Cardiac fibroblast (primary cell): ENCODE measurements around the gene C1QTNF8.

Source experiments
- DNase-seq, 2 donors: peaks; one replicate each; pipeline versions ENCODE4 v3.0.0 to v3.0.0-alpha.2; 2010; ENCODE audit warnings: low read depth in 2 of 2
- H3K4me3 ChIP-seq, 2 donors: replicated peaks in 1 of 2; 1 replicate in 1 of 2; 2 replicates in 1 of 2; pipeline ENCODE4 v1.5.1; 2011; ENCODE audit warnings: low read depth in 2 of 2, low read length in 2 of 2, mild to moderate bottlenecking in 2 of 2, moderate library complexity in 1 of 2
- TF ChIP-seq, protein P1 (sequence below): IDR thresholded peaks from one replicate; pipeline ENCODE4 v1.5.1; 2011; ENCODE audit warnings: low read depth, mild to moderate bottlenecking, low read length, inconsistent platforms

The C1QTNF8 gene

DNA sequence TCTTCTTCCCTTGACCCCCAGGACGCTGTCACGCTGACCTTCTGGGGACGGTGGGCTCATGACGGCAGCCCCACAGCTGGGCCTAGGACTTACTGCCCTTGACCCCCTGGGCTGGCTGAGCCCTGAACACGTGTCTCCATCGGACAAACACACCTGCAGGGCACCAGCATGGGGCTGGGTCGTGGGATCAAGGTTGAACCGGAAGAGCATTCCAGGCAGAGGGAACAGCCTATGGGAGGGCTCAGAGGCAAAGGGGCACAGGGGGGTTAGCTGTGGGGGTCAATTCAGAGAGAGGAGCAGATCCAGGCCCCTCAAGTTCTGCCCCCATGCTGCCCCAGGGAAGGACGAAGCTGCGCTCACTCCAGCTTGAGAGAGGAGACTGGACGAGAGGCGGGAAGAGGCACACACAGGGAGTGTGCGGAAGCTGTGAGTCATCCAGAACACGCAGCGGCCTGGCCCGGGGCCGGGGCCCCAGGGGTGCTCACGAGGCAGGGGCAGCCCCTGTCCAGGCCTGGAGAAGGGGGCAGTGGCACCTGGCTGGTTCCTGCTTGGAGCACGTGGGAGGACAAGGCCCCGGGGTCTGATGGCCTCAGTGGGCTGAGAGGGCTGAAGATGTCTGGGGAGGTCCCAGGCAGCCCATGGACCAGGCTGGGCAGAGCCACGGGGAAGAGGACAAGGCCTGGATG, 13.6 kb downstream of the C1QTNF8 start:
- TF ChIP-seq, protein P1, sequence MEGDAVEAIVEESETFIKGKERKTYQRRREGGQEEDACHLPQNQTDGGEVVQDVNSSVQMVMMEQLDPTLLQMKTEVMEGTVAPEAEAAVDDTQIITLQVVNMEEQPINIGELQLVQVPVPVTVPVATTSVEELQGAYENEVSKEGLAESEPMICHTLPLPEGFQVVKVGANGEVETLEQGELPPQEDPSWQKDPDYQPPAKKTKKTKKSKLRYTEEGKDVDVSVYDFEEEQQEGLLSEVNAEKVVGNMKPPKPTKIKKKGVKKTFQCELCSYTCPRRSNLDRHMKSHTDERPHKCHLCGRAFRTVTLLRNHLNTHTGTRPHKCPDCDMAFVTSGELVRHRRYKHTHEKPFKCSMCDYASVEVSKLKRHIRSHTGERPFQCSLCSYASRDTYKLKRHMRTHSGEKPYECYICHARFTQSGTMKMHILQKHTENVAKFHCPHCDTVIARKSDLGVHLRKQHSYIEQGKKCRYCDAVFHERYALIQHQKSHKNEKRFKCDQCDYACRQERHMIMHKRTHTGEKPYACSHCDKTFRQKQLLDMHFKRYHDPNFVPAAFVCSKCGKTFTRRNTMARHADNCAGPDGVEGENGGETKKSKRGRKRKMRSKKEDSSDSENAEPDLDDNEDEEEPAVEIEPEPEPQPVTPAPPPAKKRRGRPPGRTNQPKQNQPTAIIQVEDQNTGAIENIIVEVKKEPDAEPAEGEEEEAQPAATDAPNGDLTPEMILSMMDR, result no peak
- peak; percentile 55 to 59 for DNase-seq
- no peak overlapping the region for H3K4me3 ChIP-seq

DNA sequence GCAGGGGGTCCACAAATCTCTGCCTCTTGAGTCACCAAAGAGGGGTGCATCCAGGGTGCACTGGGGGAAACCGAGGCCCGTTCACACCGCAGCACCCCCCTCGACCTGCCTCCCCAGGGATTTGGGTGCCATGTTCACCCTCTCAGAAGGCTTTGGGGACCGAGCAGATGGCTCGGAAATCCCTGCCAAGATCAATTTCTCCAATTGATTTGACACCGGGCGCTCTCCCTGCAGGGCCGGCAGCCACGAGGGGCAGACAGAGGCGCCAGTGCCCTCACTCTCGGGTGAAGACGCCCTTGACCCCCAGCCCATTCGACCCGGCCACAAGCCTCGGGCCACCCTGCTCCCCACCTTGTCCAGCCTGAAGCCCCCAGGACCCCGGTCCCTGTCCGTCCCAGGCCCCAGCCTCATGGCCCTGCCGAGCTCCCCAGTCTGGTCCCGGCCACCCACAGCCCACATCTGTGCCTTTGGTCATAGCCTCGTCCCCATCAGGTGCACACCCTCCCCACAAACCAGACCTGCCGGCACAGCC, 14.2 kb downstream of the C1QTNF8 start:
- no peak for DNase-seq
- H3K4me3 ChIP-seq, result no peak overlapping the region
- TF ChIP-seq, protein P1, result no peak

DNA sequence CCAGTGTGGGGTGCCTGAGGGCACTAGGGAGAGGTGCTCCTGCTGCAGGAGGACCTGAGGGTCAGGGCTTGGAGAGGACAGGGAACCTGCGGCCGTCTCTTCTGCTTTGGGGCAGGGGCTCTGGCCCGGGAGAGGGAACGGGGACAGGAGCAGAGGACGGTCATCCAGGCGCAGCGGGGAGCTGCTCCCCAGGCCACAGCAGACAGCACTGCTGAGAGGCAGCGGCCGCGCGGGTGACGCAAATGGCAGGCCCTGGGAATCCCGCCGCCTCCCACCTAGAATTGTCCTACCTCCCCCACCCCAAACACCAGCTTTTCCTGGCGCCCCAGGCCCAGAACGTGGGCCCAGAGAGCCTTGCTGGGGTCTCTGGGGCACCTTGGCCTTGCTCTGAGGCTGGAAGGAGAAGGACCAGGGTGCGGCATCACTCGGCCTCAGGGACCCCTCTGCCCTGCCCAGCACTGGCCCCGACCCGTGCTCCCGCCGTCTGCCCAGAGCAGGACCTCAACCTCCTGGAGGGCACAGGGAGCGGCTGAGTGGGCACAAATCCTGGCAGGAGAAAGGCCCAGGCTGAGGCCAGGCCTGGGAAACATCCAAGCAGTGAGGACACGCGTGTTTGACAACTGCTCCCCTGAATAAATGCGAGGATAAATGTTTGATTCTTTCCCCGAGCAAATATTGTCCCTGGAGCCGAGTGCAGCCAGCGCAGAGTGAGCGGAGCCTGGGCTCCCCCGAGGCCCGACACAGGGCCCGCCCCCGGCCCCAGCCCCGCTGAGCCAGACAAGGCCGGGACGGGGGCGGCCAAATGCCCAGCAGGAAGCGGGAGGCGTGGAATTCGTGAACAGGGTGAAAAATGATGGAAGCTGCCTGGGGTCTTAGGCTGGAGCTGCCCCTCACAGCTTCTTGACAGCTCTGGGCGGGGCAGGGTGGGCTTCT, 15.0 kb downstream of the C1QTNF8 start:
- peak in 1 of 2 donors; percentile 8 for DNase-seq
- TF ChIP-seq, protein P1, result no peak
- no peak overlapping the region for H3K4me3 ChIP-seq

DNA sequence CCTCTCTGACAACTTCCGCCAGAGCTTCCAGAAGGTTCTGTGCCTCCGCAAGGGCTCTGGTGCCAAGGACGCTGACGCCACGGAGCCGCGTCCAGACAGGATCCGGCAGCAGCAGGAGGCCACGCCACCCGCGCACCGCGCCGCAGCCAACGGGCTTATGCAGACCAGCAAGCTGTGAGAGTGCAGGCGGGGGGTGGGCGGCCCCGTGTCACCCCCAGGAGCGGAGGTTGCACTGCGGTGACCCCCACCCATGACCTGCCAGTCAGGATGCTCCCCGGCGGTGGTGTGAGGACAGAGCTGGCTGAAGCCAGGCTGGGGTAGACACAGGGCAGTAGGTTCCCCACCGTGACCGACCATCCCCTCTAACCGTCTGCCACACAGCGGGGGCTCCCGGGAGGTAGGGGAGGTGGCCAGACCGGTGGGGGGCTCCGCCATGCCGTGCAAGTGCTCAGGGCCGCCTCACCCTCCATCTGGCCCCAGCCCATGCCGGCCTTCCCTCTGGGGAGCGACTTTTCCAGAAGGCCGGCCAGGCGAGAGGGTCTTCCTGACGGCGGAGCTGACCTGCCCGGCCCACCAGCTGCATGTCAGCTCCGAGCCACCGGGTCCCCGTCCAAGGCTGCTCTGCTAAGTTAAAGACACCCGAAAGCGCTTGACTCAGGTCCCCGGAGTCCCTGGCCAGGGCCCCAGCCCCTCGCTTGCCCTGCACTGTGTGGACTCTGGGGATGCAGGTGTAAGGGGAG, 16.1 kb downstream of the C1QTNF8 start:
- TF ChIP-seq, protein P1, result no peak

DNA sequence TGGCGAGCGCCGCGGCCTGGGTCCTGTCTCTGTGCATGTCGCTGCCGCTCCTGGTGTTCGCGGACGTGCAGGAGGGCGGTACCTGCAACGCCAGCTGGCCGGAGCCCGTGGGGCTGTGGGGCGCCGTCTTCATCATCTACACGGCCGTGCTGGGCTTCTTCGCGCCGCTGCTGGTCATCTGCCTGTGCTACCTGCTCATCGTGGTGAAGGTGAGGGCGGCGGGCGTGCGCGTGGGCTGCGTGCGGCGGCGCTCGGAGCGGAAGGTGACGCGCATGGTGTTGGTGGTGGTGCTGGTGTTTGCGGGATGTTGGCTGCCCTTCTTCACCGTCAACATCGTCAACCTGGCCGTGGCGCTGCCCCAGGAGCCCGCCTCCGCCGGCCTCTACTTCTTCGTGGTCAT, 16.7 kb downstream of the C1QTNF8 start:
- TF ChIP-seq, protein P1, result no peak
- H3K4me3 ChIP-seq, result no peak overlapping the region
- no peak for DNase-seq

More for the DNA sequence above, 16.1 kb downstream of the C1QTNF8 start:
- DNase-seq, result no peak
- no peak overlapping the region for H3K4me3 ChIP-seq

DNA sequence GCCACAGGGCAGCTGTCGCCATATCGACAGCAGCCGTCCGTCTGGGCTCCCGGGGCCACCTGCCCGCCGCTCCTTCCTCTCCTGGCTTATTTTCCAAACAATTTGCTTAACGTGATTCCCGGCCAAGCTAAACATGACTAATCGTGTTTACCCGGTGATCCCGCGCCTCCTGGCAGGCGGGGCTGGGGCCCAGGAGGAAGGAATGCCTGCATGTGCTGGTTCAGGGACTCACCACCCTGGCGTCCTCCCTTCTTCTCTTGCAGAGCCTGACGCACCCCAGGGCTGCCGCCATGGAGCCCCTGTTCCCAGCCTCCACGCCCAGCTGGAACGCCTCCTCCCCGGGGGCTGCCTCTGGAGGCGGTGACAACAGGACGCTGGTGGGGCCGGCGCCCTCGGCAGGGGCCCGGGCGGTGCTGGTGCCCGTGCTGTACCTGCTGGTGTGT, 17.4 kb downstream of the C1QTNF8 start:
- peak; percentile 64 to 74 for DNase-seq
- TF ChIP-seq, protein P1, result no peak
- no peak overlapping the region for H3K4me3 ChIP-seq
